ENCODE data around the gene CISD3.

Gene CISD3

DNA sequence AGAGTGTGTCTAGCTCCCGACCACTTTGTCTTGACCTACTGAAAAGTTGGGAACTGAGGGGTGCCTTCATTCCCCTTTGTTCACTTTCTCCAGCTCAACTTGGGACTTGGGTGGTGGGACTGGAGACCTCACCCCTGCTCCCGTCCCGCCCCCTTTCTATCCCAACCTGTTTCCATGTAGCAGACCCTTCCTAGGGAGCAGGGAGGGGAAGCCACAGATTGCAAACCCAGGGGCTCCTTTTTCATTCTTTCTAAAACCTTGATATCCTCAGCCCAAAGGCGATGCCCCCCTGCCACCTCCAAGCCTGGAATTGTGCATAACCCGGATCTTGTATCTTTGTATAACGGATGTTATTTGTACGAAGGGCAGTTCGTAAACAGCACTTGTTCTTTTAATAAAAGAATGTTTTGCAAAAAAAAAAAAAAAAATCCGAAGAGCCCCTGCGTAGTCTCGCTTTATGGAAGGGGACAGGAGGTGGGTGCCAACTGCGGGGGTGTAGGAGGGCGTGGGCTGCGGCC, 714 bp upstream of the CISD3 start:
- DNase-seq, result no peak

- peak; percentile 24 for DNase-seq
Measured at GRCh38 chr17:38730526-38731379, 612 bp downstream of the CISD3 start.

DNA sequence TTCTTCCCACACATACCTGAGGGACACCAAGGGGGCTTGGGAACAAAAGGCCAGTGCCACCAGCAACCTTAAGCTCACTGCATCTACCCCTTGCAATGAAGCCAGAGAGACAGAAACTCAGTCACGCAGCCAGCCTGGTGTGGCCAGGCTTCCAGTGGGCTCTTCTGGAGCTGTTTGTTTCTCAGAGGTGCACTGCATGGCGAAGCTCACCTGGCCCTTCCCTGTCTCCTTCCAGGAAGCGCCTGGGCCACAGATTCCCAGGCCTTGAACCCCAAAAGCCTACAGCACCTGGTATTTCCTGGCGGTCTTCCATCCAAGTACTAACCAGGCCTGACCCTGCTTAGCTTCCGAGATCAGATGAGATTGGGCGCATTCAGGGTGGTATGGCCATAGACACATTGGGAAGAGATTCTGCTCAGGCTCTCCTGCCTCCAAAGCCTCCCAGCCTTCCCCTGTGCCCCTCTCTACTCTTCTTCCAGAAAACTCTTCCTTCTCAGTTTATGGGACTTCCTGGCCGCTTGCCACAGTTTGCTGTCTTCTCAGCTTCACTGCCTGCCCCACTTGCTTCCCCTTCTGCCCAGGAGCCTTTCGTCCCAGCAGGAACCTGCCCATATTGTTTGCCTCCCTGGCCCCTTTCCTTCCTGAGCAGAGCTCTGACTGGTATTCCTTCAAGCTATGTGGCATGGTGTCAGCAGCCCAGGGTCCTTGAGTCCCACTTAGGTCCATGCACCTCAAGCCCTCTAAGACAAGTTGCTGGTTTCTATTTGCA, 1.6 kb downstream of the CISD3 start:
- DNase-seq, result no peak

DNA sequence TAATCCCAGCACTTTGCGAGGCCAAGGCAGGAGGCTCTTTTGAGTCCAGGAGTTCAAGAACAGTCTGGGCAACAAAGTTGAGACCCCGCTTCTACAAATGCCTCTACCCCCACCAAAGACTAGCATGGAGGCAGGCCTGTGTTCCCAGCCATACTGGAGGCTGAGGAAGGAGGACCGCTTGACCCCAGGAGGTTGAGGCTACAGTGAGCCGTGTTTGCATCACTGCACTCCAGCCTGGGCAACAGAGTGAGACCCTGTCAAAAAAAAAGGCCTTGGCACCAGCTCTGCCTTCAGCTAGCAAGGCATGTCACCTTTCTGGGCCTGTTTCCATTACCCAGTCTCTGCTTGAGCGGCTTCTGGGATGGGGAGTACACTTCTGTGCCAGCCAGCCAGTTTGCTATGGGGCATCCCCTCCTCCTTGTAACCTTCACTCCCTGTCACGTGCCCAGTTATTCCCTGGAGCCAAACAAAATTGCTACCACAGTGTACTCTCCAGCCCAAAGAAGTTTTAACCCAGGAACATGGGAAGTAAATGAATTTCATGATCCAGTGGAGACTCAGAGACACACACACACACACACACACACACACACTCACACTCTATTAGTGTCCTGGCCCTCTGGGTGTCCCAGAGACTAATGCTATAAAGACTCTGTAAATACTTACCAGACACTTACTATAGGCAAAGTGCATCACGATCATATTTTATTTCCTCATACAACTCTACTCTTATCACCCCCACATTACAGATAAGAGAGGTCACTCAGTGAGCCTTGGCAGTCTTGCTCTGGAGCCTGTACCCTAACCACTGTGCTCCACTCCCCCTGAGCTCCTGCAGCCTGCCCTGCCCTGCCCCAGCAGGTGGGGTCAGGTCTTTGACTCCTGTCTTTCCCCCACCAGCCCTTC, 2.5 kb downstream of the CISD3 start:
- no peak for DNase-seq

DNA sequence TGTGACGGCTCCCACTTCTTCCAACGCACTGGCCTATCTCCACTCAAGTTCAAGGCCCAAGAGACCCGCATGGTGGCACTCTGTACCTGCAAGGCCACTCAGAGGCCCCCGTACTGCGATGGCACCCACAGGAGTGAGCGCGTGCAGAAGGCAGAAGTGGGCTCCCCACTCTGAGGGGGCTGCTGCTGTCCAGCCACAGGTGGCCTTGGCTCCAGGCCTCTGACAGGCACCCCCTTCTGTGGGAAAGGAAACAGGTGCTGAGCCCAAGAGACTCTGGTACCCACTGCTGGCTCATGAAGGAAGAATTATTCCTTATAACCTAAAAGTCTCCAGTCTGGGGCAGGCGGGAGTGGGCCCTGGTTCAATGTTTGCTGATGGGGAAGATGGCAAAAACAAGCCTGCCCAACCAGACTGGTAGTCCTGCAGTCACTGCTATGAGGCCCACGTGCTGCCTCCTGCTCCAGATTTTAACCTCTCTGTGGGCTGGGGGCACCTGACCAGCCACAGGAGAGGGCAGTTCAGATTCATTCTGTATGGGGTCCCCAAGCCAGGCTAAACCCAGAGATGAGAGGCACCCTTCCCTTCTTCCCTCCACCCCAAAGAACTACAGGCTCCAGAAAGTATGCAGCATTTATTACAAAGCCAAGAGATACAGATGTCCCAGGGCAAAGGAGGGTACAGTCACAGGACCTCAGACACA, 3.3 kb downstream of the CISD3 start:
- no peak for DNase-seq

DNA sequence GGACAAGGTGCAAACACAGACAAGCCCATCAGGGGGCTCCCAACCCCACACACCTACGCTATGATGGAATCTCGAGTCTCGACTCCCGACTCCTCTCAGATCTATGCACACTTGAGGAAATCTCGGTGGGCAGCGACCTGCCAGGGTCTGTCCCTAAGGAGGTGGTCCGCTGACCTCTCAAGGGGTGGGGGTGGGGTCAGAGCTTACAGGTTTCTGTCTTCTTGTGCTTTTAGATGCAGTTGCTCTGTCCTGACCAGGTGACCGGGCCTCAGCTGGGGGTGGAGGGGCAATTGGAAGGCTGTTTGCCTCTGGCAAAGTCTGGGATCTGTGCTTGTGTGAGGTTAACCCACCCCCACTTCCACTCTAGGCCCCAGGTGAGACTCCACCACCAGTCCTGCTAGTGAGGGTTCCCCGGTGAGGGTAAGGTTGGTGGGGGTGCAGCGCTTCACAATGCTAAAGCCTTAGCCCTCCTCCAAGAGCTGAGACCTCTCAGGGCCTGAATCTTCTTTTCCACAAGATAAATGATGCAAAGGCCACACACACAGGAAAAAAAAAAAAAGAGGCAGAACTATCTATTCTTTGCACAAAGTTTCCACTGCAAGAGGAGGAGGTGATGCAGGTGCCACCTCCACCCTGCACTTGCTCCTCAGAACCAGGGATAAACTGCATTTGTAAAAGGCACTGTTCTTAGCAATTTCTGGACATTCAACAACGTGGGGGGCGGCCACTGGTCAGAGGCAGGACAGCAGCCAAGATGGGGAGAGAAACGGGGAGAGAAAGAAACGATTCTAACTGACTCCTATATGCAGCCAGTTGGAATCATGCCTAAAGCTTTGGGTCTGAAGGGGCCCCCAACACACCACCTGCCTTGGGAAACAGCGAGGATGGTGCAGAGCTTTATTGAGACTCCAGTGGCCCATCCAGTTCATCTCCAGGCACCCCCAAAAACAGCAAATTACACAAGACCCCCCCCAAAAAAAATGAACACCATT, 4.1 kb downstream of the CISD3 start:
- DNase-seq, result peak; percentile 44

- peak; percentile 75 for DNase-seq
Measured at GRCh38 chr17:38735161-38735997, 5.2 kb downstream of the CISD3 start.

GRCh38 chr17:38738007-38738662, 8.0 kb downstream of the CISD3 start:
- DNase-seq, result no peak

DNA sequence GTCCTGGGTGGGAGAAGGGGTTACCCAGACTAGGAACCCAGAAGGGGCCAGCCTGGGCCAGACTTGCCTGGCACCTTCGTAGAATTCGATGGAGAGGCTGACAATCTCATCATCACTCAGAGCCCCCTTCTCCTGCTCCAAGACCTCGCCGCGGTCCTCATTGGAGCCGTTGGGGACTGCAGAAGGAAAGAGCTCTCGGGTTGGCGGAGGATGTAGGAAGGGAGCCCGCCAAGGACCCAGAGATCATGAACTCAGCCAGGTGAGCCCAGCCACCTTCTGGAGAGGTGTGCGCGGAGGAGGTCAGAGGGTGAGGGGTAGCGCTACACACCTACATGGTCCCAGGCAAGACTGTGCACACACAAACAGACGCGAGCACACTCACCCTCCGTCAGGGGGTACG, 8.5 kb downstream of the CISD3 start:
- DNase-seq, result no peak

- DNase-seq, result no peak
Measured at GRCh38 chr17:38739305-38739704, 9.2 kb downstream of the CISD3 start.

DNA sequence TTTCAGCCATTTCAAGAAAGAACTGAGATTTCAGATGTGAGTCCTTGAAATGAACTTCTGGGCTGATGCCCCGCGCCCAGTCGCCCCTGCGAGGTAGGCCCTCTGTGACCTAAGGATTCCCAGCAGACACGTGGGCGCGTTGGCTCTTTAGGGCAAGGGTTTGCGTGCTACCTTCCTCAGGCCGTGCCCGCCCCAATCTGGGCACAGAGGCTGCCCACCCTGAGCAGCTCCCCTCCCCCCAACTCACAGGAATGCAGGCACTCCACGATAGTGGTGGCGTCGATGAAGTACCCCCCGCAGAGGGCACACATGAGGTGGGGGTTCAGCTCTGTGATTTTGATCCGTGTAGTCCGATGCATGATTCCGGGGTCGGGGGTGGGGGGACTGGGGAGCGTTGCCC, 9.9 kb downstream of the CISD3 start:
- DNase-seq, result no peak

- DNase-seq, result no peak
Measured at GRCh38 chr17:38740806-38741205, 10.7 kb downstream of the CISD3 start.

DNA sequence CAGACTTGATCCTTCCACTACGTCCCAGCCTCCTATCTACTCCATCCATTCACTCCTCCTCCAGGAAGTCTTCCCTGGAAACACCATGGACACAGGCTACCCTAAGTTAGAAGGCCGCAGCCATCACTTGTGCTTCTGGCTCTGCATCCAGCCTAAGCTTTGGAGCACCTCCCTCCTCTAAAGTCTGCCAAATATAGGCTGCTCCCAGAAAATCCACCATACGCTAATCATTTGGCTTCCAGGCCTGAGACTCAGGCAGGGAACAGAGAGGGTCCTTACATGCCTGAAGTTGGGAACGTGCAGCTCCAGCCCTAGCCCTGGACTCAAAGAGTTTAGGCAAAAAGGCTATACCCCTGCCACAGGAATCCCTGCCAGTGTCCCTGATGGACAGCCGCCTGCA, 11.3 kb downstream of the CISD3 start:
- no peak for DNase-seq

- no peak for DNase-seq
Measured at GRCh38 chr17:38741921-38742410, 11.8 kb downstream of the CISD3 start.

- DNase-seq, result no peak
Measured at GRCh38 chr17:38742411-38743308, 12.5 kb downstream of the CISD3 start.

DNA sequence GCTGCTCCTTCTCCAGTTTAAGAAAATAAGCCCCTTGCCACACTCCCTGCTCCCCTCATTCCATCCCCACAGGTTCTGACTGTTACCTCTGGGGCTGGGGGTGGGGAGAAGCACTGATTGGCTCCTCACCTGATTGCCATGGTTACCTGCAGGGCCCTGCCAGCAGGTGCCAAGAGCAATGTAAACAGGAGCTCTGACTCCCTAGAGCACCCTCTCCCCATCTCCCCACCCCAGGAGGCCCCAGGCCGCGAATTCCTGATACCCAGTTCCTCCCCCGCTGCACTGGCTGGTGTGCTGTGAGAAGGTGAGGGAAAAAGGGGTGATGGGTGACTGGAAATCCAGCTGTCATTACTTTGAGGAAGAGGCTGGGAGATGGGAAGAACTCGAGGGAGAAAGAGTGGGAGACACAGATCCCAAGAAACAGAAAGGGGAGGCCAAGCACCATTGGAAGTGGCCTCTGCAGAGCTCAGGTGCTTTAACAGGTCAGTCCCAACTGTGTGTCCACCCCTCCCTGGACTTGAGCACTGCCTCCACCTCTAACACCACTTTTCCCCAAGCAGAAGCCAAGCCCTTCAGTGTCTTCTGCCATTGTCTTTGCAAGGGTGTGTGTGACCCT, 13.5 kb downstream of the CISD3 start:
- DNase-seq, result no peak

DNA sequence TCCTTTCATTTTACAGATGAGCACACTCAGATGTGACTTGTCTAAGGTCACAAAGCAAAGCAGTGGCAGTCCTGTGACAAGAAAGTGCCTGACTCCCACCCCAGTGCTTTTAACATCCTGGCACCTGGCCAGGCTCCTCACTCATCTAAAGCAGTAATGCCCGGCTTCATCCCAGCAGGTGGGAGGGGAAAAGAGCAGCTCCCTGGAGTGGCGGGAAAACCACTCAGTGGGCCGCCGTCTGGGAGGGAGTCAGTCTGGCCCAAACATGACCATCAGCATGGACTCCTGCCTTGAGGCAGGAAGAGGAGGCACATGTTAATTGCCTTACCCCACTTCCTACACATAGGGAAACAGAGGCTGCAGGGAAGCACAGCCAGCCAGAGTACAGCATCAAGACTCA, 15.4 kb downstream of the CISD3 start:
- no peak for DNase-seq

Data from CD4-positive, alpha-beta T cell treated with Interleukin-10 for 1 hour (primary cell).